CD4-positive, alpha-beta T cell treated with Interleukin-6 at 100 ng/mL for 8 hours (primary cell): ENCODE measurements around the gene ADGRG7.

Experiments used
- DNase-seq: peaks from one replicate; pipeline ENCODE4 v3.0.0-alpha.2; 2020; ENCODE audit warnings: mixed read lengths, low spot score

Gene ADGRG7

DNA sequence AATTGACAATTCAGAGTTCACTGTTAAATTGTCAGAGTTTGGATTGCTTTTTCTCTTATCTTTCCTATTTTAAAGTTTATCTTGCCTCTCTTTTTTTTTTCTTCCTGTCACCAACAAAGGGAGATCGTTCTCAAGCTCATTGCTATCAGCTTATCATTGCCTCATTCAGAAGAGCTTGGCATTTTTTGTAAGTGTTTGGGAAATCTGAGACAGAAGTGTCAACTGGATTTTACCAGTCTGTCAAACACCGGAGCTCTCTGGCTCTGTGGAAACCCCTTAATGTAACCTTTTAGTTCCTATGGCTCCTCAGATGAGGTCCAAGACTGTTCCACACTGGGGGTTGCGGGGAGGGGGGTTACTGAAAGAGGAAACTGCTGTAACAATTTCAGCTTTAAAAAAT lies 89.3 kb downstream of the ADGRG7 start:
- no peak for DNase-seq

DNA sequence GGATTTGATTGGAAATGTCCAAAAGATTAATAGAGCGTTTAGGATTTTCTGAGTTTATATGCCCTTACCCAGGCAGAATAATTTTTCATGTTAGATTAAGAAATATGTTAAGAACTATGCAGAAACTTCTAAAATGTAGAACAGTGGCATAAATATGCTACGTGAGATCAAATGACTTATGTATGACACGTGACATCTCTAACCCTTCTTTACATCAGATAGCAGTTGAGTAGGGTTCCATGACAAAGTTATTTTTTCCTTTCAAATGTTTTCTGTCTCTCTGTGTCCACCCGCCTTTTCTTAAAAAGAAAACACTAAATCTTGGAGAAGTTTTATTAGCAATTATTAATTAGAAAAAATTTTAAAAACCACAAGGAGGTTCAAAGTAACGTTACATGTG lies 91.3 kb downstream of the ADGRG7 start:
- no peak for DNase-seq

DNA sequence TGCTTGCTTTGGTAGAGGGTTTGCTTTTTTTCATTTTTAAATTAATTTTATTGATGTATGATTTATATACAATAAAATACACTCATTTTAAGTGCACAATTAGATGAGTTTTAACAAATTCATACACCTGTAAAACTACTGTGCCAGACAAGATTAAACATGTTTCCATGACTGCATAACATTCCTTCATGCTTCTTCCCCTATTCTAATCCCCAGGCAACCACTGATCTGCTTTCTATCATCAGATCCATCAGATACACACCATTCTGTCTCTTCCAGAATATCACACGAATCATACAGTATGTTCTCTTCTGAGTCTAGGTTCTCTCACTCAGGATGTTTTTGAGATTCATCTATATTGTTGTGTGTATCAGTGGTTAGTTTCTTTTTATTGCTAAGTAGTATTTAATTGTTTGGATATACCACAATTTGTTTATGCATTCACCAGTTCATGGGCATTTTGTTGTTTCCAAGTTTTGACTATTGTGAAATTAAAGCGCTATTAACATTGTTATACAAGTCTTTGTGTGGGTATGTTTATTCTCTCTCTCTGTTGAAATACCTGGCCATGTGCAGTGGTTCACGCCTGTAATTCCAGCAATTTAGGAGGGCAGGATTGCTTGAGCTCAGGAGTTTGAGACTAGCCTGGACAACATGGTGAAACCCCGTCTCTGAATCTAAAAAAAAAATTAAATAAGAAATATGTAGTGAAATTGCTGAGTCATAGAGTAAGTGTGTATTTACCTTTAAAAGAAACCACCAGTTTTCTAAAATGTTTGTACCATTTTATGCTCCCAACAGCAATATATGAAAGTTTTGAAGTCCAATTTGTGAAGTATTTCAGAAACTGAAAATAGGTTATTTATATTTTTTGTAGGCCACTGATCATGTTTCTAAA lies 92.9 kb downstream of the ADGRG7 start:
- no peak for DNase-seq

DNA sequence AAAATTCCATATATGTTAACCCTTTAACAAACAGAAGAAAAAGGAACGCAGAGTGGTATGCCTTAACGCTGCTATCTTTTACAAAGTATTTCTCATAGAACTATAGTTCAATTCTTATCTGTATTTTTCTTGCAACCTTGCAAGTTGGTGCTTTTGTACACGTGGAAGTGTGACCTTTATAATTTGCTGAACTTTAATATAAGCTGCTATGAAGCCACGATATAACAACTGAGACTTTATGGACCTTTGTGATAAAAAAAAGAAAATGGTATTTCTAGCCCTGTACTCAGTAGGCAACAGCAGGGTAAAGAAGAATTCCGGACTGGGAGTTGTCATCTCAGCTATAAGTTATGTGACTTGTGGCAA lies 93.6 kb downstream of the ADGRG7 start:
- DNase-seq = no peak

DNA sequence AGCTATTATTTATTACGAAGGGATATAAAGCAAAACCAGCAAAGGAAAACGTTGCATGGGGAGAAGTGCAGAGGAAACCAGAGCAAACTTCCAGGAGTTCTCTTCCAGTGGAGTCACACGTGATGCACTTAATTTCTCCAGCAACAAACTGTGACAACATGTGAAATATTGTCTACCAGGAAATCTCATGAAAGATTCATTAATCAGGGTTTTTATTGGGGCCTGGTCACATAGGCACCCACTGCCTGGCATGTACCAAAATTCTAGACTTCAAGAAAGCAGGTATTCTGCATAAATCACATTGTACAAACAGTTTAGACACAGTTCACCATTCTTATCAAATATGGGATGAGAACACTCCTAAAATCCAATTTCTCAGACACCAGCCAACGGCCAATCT lies 94.5 kb downstream of the ADGRG7 start:
- no peak for DNase-seq

DNA sequence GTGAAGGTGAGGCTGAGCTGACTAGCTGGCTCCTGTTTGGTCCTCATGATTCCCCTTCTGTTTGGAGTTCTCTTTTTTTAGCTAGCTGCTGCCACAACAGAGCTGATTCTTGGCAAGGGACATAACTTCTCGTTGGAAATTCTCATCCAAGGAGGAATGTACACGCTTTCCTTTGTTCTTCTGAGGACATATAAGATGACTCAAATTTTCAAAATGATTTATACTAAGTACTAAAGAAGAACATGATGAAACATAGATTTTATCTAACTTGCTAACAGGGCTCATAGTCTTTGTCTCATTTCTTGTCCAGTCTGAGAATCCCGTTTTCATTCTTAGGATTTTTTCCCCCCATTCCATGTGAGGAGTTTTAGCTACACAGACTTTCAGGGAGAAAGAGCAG lies 97.0 kb downstream of the ADGRG7 start:
- no peak for DNase-seq

DNA sequence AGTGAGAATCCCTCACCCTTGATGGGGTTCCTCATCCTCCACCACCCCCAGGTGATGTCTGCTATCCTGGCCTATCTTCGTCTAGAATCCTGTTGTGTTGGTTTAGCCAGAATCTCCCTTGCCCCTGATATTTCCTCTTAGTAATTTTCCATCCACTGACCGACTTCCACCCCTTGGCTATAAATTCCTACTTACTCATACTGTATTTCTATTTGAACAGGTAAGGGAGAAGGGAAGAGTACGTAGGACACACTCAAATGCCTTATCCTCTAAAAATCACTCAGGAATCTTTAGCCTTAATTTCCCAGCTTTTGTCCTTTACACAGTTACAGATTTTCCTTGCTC lies 99.2 kb downstream of the ADGRG7 start:
- DNase-seq = no peak

DNA sequence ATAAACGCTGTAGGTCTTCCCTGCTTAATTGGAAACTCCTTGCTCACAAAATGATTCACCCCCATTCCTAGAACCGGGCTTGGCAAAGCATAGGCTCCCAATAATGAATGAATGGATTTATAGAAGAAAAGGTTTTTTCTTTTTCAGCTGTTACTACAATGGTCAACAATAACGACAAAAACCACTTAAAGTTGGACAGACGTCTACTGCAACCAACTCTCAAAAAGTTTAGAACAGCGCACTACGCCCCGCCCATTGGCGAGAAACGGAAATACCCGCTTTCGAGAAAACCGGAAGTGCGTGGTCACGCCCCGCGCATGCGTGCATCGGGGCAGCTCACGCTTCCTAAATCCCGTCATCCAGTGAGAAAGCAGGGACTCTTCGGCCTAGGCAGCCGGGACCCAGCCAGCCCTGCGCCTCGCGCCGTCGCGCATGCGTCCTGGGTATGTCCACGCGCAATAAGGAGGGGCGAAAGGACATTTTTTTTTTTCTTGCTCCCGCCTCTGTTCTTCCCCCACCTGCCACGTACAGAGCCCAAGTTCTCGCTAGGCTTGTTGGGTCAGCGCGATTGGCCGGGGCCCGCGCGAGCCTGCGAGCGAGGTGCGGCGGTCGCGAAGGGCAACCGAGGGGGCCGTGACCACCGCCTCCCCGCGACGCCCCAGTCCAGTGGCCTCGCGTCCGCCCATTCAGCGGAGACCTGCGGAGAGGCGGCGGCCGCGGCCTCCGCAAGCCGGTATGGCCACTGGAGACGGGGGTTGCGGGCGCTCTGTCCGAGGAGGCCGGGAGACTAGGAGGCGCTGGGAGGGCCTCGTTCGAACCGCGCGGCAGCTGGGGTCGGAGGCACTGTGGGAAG lies 99.8 kb downstream of the ADGRG7 start, which contains the start of gene TFG:
Gene TFG (plus strand): TSS at position 506 of the 853 bp plus-strand sequence. CDS start 4,192 bp downstream, outside the sequence.
- peak; percentile 98 for DNase-seq

DNA sequence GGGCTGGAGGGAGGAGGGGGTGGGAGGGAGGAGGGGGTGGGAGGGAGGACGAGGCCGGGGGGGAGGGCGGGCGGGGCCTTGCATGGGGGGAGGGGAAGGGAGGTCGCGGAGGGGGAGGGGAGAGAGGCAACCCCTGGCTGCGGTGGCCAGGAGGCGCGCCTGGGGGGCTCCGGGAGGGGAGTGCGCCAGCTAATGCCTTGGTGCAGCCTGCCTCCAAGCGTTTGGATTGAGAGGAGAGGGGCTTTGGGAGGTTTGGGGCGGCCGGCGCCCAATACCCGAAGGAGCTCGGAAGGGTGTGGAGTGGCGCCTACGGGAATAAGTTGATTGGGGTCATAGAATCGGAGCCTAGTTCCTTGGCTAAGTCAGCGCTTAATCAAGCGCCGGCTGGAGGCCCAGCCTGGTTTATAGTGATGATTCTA lies 100.5 kb downstream of the ADGRG7 start:
- DNase-seq = peak; percentile 20

DNA sequence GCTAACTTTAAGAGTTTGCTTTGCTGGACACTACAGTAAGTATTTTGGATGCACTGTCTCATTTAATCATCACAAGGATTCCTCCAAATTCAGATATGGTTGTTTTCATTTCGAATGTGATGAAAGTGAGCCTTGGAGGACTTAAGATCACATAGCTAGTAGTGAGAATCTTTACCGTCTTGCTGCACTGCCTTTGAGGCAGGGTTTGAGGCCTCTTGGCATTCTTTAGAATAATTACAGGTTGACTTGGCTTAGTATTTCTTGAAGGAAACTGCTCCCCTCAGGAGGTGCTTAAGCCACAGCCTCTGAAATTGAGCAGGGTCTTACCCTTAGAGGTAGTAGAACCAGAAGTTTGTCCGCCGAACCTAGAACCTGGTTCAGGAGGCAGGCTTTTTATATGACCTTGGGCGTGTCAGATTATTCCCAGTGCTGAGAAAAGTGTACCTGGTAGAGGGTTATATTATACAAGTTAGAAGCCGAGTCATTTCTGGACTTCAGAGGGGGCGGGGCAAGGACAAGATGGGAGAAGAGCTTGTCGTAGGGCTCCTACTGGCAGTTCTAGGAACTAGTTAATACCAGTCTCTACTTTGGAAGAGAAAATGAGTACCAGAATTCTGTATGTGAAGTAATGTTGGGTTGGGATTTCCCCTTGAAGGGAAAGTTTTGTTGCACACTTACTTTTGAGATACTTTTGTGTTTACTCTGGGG lies 101.0 kb downstream of the ADGRG7 start:
- peak; percentile 11 for DNase-seq

DNA sequence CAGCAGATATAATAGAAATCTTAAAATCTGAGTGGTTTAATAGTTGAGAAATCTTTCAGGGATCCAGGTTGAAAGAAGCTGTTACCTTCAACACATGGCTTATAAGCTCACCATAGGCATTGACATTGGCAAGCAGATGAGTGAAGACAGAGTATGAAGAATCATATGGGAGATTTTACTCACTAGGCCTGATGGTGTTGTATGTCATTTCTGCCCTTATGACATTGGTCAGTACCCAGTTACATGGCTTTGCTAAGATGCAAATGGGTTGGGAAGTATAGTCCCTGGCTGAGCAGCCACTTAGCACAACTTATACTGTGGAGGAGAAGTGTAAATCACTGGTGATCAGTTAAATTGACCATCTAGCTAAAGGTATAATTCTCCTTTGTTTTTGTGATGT lies 105.8 kb downstream of the ADGRG7 start:
- no peak for DNase-seq

DNA sequence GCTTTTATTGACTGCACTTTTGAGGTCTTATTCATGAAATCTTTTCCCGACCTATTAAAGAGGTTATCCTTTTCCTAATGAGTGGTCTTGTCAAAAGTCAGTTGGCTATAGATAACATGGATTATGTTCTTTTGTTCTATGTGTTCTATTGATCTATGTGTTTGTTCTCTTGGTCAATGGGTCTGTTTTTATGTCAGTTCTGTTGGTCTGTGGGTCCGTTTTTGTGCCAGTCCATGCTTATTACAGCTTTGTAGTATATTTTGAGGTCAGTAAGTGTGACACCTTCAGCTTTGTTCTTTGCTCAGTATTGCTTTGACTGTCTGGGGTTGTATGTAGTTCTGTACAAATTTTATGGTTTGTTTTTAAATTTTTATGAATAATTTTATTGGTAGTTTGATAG lies 107.7 kb downstream of the ADGRG7 start:
- DNase-seq = no peak

DNA sequence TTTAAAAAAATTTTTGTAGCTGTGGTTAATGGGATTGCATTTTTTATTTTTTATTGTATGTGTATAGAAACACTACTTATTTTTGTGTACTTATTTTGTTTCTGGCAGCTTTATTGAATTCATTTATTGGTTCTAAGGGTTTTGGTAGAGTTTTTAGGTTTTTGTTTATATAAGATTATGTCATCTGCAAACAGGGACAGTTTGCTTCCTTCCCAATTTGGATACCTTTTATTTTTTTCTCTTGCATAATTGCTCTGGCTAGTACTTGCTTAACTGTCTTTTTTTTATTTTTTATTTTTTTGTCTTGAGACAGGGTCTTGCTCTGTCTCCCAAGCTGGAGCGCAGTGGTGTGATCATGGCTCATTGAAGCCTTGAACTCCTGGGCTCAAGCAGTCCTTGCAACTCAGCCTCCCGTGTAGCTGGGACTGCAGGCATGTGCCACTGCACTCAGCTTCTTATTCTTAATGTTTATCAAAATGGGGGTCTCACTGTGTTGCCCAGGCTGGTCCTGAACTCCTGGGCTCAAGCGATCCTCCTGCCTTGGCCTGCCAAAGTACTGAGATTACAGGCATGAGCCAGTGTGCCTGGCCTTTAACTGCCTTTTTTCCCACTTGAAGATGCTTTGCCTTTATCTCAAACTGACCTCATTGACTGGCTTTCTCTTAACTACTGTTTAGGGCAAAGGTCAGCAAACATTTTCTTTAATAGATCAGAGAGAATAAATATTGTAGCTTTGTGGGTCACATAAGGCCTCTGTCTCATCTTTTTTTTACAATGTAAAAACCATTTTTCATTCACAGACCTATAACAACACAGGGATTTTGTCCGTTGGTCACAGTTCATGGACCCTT lies 108.5 kb downstream of the ADGRG7 start:
- DNase-seq = no peak

DNA sequence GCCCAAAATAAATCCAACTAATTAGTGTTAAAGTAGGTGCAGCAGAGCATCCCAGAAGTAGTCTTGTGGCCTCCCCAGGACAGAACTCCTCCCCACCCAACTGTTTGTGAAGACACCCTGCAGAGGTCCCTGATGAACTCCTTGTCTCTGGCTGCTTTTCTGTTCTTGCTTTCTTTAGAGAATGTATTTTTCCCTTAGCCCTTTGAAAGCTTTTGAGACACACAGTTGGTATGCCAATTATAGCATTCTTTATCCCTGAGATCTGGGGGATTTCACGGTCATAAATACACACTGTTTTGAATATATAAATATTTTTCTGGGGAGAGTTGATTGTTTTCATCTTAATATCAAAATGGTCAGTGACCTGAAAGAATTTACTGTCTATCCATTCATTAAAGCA lies 109.7 kb downstream of the ADGRG7 start:
- DNase-seq = no peak

DNA sequence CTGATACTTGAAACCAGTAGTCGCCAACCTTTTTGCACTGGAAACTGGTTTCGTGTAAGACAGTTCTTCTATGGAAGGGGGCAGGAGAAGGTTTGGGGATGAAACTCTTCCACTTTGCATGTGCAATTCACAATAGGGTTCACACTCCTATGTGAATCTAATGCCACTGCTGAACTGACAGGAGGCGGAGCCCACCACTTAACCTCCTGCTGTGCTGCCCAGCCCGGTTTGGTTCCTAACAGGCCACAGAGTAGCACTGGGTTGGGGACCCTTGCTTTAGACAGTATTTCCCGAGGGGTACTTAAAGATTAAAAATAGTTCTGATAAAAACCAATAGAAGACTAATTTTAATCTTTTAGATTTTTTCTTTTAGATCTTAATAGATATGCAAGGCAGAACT lies 111.0 kb downstream of the ADGRG7 start:
- no peak for DNase-seq

DNA sequence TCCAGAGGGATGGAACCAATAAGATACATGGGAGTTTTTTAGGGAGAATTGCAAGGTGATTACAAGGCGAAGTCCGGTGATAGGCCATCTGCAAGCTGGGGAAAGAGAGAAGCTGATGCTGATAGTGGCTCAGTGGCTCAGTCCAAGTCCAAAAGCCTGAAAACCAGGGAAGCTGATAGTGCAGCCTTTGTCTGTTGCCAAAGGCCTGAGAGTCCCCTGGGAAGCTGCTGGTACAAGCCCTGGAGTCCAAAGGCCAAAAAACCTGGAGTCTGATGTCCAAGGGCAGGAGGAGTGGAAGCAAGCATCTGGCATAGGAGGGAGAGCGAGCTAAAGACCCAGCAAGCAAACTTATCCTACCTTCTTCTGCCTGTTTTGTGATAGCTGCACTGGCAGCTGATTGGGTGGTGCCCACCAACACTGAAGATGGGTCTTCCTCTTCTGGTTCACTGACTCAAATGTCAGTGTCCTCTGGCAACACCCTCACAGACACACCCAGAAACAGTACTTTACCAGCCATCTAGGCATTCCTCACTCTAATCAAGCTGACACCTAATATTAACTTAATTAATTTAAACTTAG lies 116.6 kb downstream of the ADGRG7 start:
- DNase-seq = no peak

DNA sequence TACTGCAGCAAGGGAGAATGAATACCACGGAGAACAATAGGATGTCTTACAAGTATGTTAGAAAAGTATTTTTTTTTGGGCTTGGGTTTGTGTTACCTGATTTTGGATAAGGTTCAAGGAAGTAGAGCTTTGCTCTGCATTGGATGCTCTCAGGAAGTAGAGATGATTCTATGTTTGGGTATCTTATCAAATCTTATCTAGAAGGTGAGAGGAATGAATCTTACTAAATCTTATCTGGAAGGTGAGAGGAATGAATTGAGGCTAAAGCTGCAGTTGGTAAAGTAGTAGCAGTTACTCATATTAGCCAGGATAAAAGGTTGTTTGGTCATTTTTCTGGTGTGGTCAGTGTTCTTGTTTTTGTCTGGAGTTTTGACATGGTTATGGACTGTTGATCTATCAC lies 117.3 kb downstream of the ADGRG7 start:
- DNase-seq = no peak

DNA sequence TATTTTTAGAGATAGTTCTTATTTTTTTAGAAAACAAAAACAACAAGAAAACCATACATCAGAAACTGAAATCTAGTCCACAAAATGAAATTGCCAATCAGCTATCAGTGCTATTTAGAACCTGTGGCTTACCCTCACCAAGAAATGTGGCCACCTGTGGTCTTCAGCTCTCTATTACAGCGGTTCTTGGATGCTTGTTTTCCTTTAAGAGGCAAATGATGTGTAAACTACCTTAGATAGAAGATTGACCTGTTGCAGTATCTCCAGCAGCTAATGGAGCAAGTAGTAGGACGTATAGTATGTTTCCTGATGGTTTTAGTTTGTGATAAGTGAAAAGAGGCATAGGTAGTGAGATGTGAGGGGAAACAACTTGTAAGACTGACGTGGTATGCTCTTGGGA lies 121.1 kb downstream of the ADGRG7 start:
- no peak for DNase-seq

DNA sequence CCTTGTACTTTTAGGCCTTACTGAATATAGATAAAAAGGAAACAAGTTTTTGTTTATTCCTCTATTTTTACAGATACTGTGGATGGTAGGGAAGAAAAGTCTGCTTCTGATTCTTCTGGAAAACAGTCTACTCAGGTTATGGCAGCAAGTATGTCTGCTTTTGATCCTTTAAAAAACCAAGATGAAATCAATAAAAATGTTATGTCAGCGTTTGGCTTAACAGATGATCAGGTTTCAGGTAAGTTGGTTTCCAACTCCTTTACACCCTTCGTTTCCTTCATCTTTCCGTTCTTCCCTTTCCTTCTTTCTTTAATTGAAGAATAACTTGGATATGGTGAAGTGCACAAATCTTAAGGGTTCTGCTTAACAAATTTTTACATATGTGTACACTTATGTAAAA lies 123.0 kb downstream of the ADGRG7 start:
- no peak for DNase-seq

DNA sequence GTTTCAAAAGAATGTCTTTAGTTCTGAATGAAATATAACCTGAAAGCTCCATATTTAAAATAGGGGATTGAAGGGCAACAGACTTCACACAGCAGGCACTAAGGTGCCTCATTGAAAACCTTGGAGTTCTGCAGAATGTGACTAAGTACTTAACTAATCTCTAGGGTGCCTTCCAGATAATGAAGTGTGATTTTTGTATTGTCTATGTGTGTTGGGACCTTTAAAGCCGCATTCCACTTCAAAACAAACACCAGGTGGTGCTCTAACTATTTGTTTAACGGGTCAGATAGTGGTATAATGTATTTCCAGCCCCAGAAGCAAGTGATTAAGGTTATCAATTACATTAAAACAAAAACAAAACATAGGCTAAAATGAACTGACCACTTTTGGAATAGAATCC lies 127.9 kb downstream of the ADGRG7 start:
- DNase-seq = no peak

DNA sequence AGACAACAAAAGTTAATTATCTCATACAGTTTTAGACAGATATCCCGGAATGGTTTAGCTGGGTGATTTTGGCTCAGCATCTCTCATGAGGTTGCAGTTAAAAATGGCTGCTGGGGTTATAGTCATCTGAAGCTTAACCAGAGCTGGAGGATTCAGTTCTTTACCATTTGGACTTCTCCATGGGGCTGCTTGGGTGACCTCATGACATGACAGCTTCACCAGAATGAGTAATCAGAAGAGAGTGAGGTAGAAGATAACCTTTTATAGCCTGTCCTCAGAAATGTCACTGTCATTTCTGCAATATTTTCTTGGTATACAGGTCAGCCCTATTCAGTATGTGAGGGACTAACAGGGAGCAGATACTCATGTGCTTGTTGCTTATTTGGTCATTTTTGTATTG lies 130.8 kb downstream of the ADGRG7 start:
- no peak for DNase-seq
